Stimulated activated naive CD4-positive, alpha-beta T cell treated with Interleukin-2 at 50 U/mL for 16 hours (primary cell): Measurements from ENCODE around the gene CASK.
"Not testable (repeated sequence)": the region's sequence is repeated elsewhere in the genome, so short reads cannot be mapped to it uniquely, and the experiment has no call there.

Experiments used
- DNase-seq: peaks from one replicate; lab custom pipeline; 2025; lab: John Stamatoyannopoulos, UW

The CASK gene

GRCh38 chrX:41515376-41515775 lies 408.0 kb downstream of the CASK start:
- no peak for DNase-seq

GRCh38 chrX:41514179-41514578 lies 409.2 kb downstream of the CASK start:
- no peak for DNase-seq

- not testable (repeated sequence) for DNase-seq
Observed at GRCh38 chrX:41512853-41513252, 410.5 kb downstream of the CASK start.

GRCh38 chrX:41512394-41512793 lies 411.0 kb downstream of the CASK start:
- DNase-seq = no peak

GRCh38 chrX:41507919-41508318 lies 415.4 kb downstream of the CASK start:
- no peak for DNase-seq

- DNase-seq = no peak
Observed at GRCh38 chrX:41502004-41502403, 421.4 kb downstream of the CASK start.

- DNase-seq = no peak
Observed at GRCh38 chrX:41499984-41500383, 423.4 kb downstream of the CASK start.

- DNase-seq = no peak
Observed at GRCh38 chrX:41499195-41499594, 424.2 kb downstream of the CASK start.

- DNase-seq = no peak
Observed at GRCh38 chrX:41491267-41492004, 431.9 kb downstream of the CASK start.

- no peak for DNase-seq
Observed at GRCh38 chrX:41490446-41490845, 432.9 kb downstream of the CASK start.

GRCh38 chrX:41482154-41482850 lies 441.1 kb downstream of the CASK start:
- no peak for DNase-seq

GRCh38 chrX:41481264-41482109 lies 441.9 kb downstream of the CASK start:
- DNase-seq = no peak

GRCh38 chrX:41480508-41481260 lies 442.7 kb downstream of the CASK start:
- DNase-seq = no peak

GRCh38 chrX:41478381-41478911 lies 444.9 kb downstream of the CASK start:
- no peak for DNase-seq

- DNase-seq = no peak
Observed at GRCh38 chrX:41475591-41476241, 447.6 kb downstream of the CASK start.

GRCh38 chrX:41475191-41475590 lies 448.2 kb downstream of the CASK start:
- no peak for DNase-seq

- no peak for DNase-seq
Observed at GRCh38 chrX:41474726-41475100, 448.6 kb downstream of the CASK start.

- DNase-seq = no peak
Observed at GRCh38 chrX:41473936-41474725, 449.2 kb downstream of the CASK start.

GRCh38 chrX:41472231-41472815 lies 451.0 kb downstream of the CASK start:
- DNase-seq = no peak

- DNase-seq = no peak
Observed at GRCh38 chrX:41471786-41472185, 451.6 kb downstream of the CASK start.
